PC-9 (cell line): Measurements from ENCODE around the gene MAST4.

Experiments
- EZH2 ChIP-seq: fragments of 200-600 bp; sonication (generic); IDR thresholded peaks from 2 replicates; pipeline ENCODE4 v1.8.0; 2017; ENCODE audit warnings: antibody characterized with exemption, low read depth
- TF ChIP-seq, protein P1 (sequence below): fragments of 200-600 bp; sonication (generic); conservative IDR thresholded peaks from 2 replicates; pipeline ENCODE4 v1.6.1; 2017; ENCODE audit warnings: mixed run types, antibody characterized with exemption, mild to moderate bottlenecking, moderate library complexity

DNA sequence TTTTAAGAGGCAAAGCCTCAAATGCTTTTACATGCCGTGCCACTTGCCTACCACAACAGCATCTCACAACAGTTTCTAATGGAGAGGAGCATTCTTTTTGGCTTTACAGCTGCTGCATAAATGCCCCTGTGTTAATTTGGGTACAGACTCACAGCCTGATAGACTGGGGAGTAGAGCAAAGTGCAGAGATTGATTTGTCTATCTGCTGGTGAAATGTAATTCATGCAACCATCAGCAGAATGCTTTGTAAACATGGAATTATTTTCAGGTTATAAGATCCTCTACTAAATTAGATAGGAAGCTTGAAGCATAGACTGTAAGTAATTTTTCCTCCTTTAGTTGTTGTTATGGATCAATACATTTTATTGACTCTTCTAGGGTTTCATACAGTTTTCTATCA is 430.1 kb downstream of the MAST4 start:
- TF ChIP-seq, protein P1, sequence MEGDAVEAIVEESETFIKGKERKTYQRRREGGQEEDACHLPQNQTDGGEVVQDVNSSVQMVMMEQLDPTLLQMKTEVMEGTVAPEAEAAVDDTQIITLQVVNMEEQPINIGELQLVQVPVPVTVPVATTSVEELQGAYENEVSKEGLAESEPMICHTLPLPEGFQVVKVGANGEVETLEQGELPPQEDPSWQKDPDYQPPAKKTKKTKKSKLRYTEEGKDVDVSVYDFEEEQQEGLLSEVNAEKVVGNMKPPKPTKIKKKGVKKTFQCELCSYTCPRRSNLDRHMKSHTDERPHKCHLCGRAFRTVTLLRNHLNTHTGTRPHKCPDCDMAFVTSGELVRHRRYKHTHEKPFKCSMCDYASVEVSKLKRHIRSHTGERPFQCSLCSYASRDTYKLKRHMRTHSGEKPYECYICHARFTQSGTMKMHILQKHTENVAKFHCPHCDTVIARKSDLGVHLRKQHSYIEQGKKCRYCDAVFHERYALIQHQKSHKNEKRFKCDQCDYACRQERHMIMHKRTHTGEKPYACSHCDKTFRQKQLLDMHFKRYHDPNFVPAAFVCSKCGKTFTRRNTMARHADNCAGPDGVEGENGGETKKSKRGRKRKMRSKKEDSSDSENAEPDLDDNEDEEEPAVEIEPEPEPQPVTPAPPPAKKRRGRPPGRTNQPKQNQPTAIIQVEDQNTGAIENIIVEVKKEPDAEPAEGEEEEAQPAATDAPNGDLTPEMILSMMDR, result no peak
- TF ChIP-seq EZH2, result no peak
